CD8-positive, alpha-beta memory T cell (primary cell): Measurements from ENCODE around the gene LDLRAD4. TPM values are rescaled to one million over a fixed set of nuclear protein-coding genes. Genes with fewer than 3 reads are reported as not detected.
"Not testable (repeated sequence)": the region's sequence is repeated elsewhere in the genome, so short reads cannot be mapped to it uniquely, and the experiment has no call there.

Source experiments
- CTCF ChIA-PET: fragments of 350-600 bp; sonication (Branson Sonifier 250); formaldehyde crosslinking; loops from one replicate; lab custom pipeline; 2021; ENCODE audit warnings: antibody characterized with exemption; lab: Charles Lee
- POLR2A ChIA-PET: fragments of 350-600 bp; sonication (Branson Sonifier 250); formaldehyde crosslinking; loops from one replicate; lab custom pipeline; 2021; ENCODE audit warnings: antibody characterized with exemption; lab: Charles Lee
- DNase-seq, 5 donors: peaks; one replicate each; pipeline versions ENCODE4 v3.0.0 to v3.0.0-alpha.2; 2020 to 2022; ENCODE audit warnings: mixed read lengths in 1 of 5
- H3K27ac ChIP-seq: one replicate; pipeline ENCODE4 v1.7.0; 2013; ENCODE audit warnings: low read depth, mild to moderate bottlenecking, low read length, moderate library complexity
- H3K27me3 ChIP-seq: 2 replicates; pipeline ENCODE4 v1.7.0; 2013; ENCODE audit warnings: low read length, mild to moderate bottlenecking; ENCODE audit not compliant: insufficient read depth, poor library complexity, severe bottlenecking
- H3K36me3 ChIP-seq: 2 replicates; pipeline ENCODE4 v1.7.0; 2013; ENCODE audit warnings: mild to moderate bottlenecking, low read length, moderate library complexity; ENCODE audit not compliant: insufficient read depth
- H3K4me1 ChIP-seq: 2 replicates; pipeline ENCODE4 v1.7.0; 2013; ENCODE audit warnings: mild to moderate bottlenecking, low read length, moderate library complexity; ENCODE audit not compliant: insufficient read depth
- H3K4me3 ChIP-seq: 2 replicates; pipeline ENCODE4 v1.7.0; 2013; ENCODE audit warnings: mild to moderate bottlenecking, low read length
- H3K9me3 ChIP-seq: 2 replicates; pipeline ENCODE4 v1.7.0; 2013; ENCODE audit warnings: mild to moderate bottlenecking, low read length
- H3K27ac Mint-ChIP-seq, 8 donors: one replicate each; pipeline ENCODE4 v1.8.0; 2020 to 2021; ENCODE audit warnings: mixed read lengths in 8 of 8, mild to moderate bottlenecking in 6 of 8, inconsistent platforms in 3 of 8, moderate library complexity in 3 of 8
- H3K27me3 Mint-ChIP-seq, 2 donors: one replicate each; pipeline ENCODE4 v1.8.0; 2020 to 2021; ENCODE audit warnings: mixed read lengths in 2 of 2, mild to moderate bottlenecking in 1 of 2, moderate library complexity in 1 of 2
- H3K36me3 Mint-ChIP-seq, 3 donors: one replicate each; pipeline ENCODE4 v1.8.0; 2020 to 2021; ENCODE audit warnings: mixed read lengths in 3 of 3, inconsistent platforms in 1 of 3, mild to moderate bottlenecking in 1 of 3
- H3K4me1 Mint-ChIP-seq, 3 donors: one replicate each; pipeline ENCODE4 v1.8.0; 2020 to 2021; ENCODE audit warnings: mixed read lengths in 3 of 3, inconsistent platforms in 1 of 3, mild to moderate bottlenecking in 1 of 3
- H3K4me3 Mint-ChIP-seq, 7 donors: one replicate each; pipeline ENCODE4 v1.8.0; 2020 to 2021; ENCODE audit warnings: mixed read lengths in 7 of 7, mild to moderate bottlenecking in 6 of 7, moderate library complexity in 4 of 7, inconsistent platforms in 2 of 7
- H3K9me3 Mint-ChIP-seq, 5 donors: one replicate each; pipeline ENCODE4 v1.8.0; 2020 to 2022; ENCODE audit warnings: mixed read lengths in 5 of 5, mild to moderate bottlenecking in 3 of 5, moderate library complexity in 2 of 5, inconsistent platforms in 1 of 5
- polyA plus RNA-seq: library from polyadenylated mRNA; unstranded; fragments of 300-500 nt; fragmentation: Illumina TruSeq; gene quantifications from one replicate; pipeline ENCODE4 v1.2.3, GENCODE V29; 2021
- total RNA-seq, 2 experiments: library from RNA; stranded (reverse); gene quantifications; one replicate each; pipeline ENCODE4 v1.2.3, GENCODE V29; 2021

Gene LDLRAD4
- total and polyA plus RNA-seq, 3 experiments from 2014 or later, result 8.1 to 30.4 (median 27.3) TPM

DNA sequence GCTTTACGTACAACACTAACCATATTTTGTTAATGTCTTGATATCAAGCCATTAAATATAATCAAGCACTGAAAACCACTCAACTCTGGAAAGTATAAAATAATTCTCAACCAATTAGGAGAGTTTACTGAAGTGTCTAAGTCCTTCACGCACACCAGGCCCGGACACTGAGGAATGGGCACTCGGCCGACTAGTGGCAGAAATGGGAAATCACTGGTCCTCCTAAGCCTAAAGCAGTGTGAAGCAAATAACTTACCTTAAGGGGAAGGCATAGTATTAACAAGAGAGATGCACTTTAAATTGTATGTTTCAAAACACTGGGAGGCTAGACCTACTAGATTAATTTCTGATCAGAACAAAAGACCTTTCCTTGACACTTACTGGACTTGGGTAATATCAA lies 462.1 kb downstream of the LDLRAD4 start:
- H3K4me1 Mint-ChIP-seq, result peaks cover 3 to 28% (median 6%) of the 10 kb centered on the region in 3 donors
- H3K9me3 Mint-ChIP-seq, result no peaks in the 10 kb centered on the region
- Histone ChIP-seq H3K27ac (no peak overlapping the region), H3K9me3 (no peaks in the 10 kb centered on the region), H3K4me3 (no peak overlapping the region), H3K27me3 (no peaks in the 10 kb centered on the region), H3K4me1 (no peaks in the 10 kb centered on the region), H3K36me3 (peaks cover 3% of the 10 kb centered on the region)
- H3K4me3 Mint-ChIP-seq, result no peak overlapping the region
- no peak for DNase-seq
- peaks cover 2 to 25% (median 4%) of the 10 kb centered on the region in 3 donors for H3K36me3 Mint-ChIP-seq
- no peak overlapping the region for H3K27ac Mint-ChIP-seq
- ChIA-PET CTCF (no interaction called here), POLR2A (no interaction called here)
- no peaks in the 10 kb centered on the region for H3K27me3 Mint-ChIP-seq

DNA sequence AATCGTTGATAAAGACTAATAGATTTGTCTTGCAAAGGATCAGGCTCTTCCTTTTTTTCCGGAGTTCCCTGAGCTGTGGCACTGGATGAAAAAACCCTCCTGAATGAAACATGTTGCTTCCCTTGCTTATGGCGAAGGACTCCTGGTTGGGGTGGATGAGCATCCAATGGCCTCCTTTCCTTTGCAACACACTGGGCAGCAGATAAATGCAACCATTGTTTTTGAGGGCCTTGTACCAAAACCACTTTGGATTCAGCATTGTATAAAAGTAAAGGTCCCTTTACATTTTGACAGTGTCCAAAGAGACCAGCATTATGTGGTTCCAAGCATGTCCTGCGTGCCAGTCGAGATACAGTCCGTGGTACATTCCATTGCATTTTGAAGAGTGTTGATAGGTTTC lies 463.1 kb downstream of the LDLRAD4 start:
- Mint-ChIP-seq H3K4me1 (peaks cover 6 to 38% (median 13%) of the 10 kb centered on the region in 3 donors), H3K36me3 (peaks cover 2 to 25% (median 4%) of the 10 kb centered on the region in 3 donors), H3K27me3 (no peaks in the 10 kb centered on the region), H3K27ac (no peak overlapping the region), H3K4me3 (no peak overlapping the region), H3K9me3 (no peaks in the 10 kb centered on the region)
- no peak for DNase-seq
- H3K4me3 ChIP-seq, result no peak overlapping the region
- H3K4me1 ChIP-seq, result no peaks in the 10 kb centered on the region
- ChIA-PET CTCF (no interaction called here), POLR2A (no interaction called here)
- H3K36me3 ChIP-seq, result peaks cover 3% of the 10 kb centered on the region
- no peak overlapping the region for H3K27ac ChIP-seq
- no peaks in the 10 kb centered on the region for H3K27me3 ChIP-seq
- no peaks in the 10 kb centered on the region for H3K9me3 ChIP-seq

DNA sequence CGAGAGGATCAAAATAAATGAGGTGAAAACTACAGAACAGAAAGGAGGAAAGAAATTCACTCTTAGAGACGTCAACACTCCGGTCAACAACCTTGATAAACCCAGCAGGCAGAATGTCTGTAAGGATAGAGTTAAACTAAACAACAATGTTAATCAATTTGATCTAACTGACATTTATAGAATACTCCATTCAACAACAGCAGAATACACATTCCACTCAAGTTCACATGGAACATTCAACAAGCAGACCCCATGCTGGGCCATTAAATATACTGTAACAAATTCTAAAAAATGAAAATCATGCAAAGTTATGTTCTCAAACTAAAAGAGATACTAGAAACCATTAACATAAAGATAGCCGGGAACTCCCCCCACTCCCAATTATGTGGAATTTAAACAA lies 466.0 kb downstream of the LDLRAD4 start:
- H3K27ac ChIP-seq, result no peak overlapping the region
- no peak for DNase-seq
- H3K27me3 Mint-ChIP-seq, result no peaks in the 10 kb centered on the region
- no peaks in the 10 kb centered on the region for H3K4me1 ChIP-seq
- ChIA-PET POLR2A (no interaction called here), CTCF (no interaction called here)
- no peaks in the 10 kb centered on the region for H3K27me3 ChIP-seq
- peaks cover 4 to 31% (median 12%) of the 10 kb centered on the region in 3 donors for H3K36me3 Mint-ChIP-seq
- peaks cover 3% of the 10 kb centered on the region for H3K36me3 ChIP-seq
- H3K27ac Mint-ChIP-seq, result no peak overlapping the region
- H3K9me3 Mint-ChIP-seq, result no peaks in the 10 kb centered on the region
- H3K4me3 Mint-ChIP-seq, result no peak overlapping the region
- H3K4me1 Mint-ChIP-seq, result peaks cover 19 to 63% (median 25%) of the 10 kb centered on the region in 3 donors
- H3K9me3 ChIP-seq, result no peaks in the 10 kb centered on the region
- no peak overlapping the region for H3K4me3 ChIP-seq

DNA sequence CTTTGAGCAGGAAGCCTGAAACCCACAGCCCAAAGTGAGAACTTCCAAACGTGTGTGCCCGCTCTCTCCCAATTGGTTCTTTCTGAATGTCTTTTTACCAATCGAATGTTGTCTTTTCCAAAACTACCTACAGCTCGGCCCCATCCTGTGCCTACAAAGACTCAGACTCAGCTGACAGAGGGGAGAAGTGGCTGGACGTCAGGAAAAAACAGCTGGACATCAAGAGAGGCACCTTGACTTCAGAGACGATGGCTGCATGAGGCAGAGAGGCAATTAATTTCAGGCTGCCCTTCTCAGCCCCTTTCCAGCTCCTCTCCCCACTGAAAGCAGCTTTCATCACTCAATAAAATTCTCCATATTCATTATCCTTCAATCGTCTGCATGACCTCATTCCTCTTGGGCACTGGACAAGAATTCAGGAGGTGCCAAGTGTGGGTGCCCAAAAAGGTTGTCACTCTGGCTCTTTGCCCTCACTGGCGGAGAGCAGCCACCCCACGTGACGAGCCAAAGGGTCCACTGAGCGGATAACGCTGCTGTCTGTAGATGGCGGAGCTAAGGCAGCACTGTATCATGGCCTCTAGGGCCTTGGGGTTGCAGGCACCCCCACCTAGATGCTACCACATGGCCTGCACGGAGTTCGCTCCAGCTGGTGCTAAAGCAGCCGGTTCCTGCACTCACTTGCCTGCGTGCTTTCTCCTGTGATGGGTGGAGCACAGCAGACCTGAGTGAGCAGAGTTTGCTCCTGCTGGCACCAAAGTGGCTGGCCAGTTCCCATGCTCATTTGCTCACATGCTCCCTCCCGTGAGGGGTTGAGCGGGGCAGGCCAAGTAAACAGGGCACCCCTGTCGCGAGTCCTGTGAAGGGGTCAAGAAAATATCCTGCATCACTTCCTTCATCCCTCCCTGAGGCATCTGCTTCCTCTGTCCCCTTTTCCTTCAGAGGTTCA lies 469.9 kb downstream of the LDLRAD4 start:
- peak overlapping the region in 2 of 8 donors; percentile 78 to 94 for H3K27ac Mint-ChIP-seq
- Histone ChIP-seq H3K9me3 (no peaks in the 10 kb centered on the region), H3K4me1 (no peaks in the 10 kb centered on the region), H3K4me3 (no peak overlapping the region), H3K27me3 (no peaks in the 10 kb centered on the region), H3K36me3 (no peaks in the 10 kb centered on the region), H3K27ac (no peak overlapping the region)
- H3K4me3 Mint-ChIP-seq, result no peak overlapping the region
- DNase-seq, result no peak
- peaks cover 8 to 18% (median 10%) of the 10 kb centered on the region in 3 donors for H3K36me3 Mint-ChIP-seq
- H3K27me3 Mint-ChIP-seq, result no peaks in the 10 kb centered on the region
- ChIA-PET CTCF (interaction anchor here (0.6 kb wide), 1 partner anchor 67 kb away, joined by 3 read pairs; no protein-coding TSS in a partner anchor), POLR2A (no interaction called here)
- peaks cover 0 to 11% (median 5%) of the 10 kb centered on the region in 5 donors for H3K9me3 Mint-ChIP-seq
- H3K4me1 Mint-ChIP-seq, result peaks cover 30 to 76% (median 48%) of the 10 kb centered on the region in 3 donors

DNA sequence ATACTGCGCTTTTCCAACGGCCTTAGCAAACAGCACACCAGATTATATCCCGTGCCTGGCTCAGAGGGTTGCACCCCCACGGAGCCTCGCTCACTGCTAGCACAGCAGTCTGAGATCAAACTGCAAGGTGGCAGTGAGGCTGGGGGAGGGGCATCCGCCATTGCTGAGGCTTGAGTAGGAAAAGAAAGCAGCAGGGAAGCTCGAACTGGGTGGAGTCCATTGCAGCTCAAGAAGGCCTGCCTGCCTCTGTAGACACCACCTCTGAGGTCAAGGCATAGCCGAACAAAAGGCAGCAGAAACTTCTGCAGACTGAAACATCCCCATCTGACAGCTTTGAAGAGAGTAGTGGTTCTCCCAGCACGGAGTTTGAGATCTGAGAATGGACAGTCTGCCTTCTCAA lies 471.5 kb downstream of the LDLRAD4 start:
- POLR2A ChIA-PET, H3K4me3 ChIP-seq, H3K36me3 ChIP-seq, H3K4me1 ChIP-seq, H3K27ac Mint-ChIP-seq, H3K9me3 ChIP-seq, DNase-seq, H3K27ac ChIP-seq, H3K27me3 Mint-ChIP-seq, H3K4me3 Mint-ChIP-seq, CTCF ChIA-PET, H3K27me3 ChIP-seq: not testable (repeated sequence)
- Mint-ChIP-seq H3K4me1 (peaks cover 30 to 73% (median 48%) of the 10 kb centered on the region in 3 donors), H3K36me3 (peaks cover 8 to 27% (median 10%) of the 10 kb centered on the region in 3 donors), H3K9me3 (peaks cover 0 to 22% (median 5%) of the 10 kb centered on the region in 5 donors)

DNA sequence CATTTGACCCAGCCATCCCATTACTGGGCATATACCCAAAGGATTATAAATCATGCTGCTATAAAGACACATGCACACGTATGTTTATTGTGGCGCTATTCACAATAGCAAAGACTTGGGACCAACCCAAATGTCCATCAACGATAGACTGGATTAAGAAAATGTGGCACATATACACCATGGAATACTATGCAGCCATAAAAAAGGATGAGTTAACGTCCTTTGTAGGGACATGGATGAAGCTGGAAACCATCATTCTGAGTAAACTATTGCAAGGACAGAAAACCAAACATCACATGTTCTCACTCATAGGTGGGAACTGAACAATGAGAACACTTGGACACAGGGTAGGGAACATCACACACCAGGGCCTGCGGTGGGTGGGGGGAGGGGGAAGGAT lies 476.8 kb downstream of the LDLRAD4 start:
- H3K4me3 Mint-ChIP-seq, CTCF ChIA-PET, H3K4me3 ChIP-seq, POLR2A ChIA-PET, DNase-seq, H3K27ac Mint-ChIP-seq, H3K4me1 ChIP-seq, H3K27me3 ChIP-seq, H3K9me3 ChIP-seq, H3K27ac ChIP-seq, H3K36me3 ChIP-seq, H3K27me3 Mint-ChIP-seq: not testable (repeated sequence)
- Mint-ChIP-seq H3K4me1 (peaks cover 24 to 56% (median 48%) of the 10 kb centered on the region in 3 donors), H3K9me3 (peaks cover 0 to 35% (median 11%) of the 10 kb centered on the region in 5 donors), H3K36me3 (peaks cover 2 to 53% (median 4%) of the 10 kb centered on the region in 3 donors)

DNA sequence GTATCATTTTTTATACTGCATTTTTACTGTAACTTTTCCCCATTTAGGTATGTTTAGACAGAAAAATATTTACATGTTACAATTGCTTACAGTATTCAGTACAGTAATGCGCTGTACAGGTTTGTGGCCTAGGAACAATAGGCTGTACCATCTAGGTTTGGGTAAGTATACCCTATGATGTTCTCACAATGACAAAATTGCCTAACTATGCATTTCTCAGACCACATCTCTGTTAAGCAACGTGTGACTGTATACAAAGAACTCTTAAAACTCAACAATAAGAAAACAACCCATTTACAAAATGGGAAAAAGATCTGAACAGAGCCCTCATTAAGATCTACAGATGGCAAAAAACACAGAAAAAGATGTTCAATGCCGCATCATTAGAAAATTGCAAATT lies 478.4 kb downstream of the LDLRAD4 start:
- no peak overlapping the region for H3K4me3 Mint-ChIP-seq
- DNase-seq, result no peak
- no peak overlapping the region for H3K27ac Mint-ChIP-seq
- Histone ChIP-seq H3K9me3 (no peaks in the 10 kb centered on the region), H3K27ac (no peak overlapping the region), H3K4me1 (no peaks in the 10 kb centered on the region), H3K27me3 (no peaks in the 10 kb centered on the region), H3K36me3 (no peaks in the 10 kb centered on the region), H3K4me3 (no peak overlapping the region)
- no peaks in the 10 kb centered on the region for H3K27me3 Mint-ChIP-seq
- H3K4me1 Mint-ChIP-seq, result peaks cover 18 to 47% (median 39%) of the 10 kb centered on the region in 3 donors
- CTCF ChIA-PET, result no interaction called here
- peaks cover 0 to 38% (median 17%) of the 10 kb centered on the region in 5 donors for H3K9me3 Mint-ChIP-seq
- POLR2A ChIA-PET, result no interaction called here
- H3K36me3 Mint-ChIP-seq, result peaks cover 4 to 47% (median 4%) of the 10 kb centered on the region in 3 donors

DNA sequence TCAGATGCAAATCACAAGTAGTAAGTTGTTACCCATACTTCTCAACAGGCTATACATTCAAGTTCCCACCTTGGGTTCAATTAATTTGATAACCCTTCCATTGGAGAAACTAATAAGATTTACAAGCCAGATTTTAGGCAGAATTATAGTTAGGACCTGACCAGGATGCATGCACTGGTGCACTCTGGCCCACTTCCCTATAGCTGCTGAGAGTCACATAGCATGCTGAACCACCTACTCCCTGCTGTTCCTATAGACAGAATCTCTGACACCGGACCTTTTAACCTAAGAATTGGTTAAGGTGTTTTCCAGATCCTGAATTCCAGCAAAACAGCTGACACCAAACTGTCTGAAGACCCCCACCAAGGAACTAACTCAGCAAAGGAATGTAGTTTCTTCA lies 481.6 kb downstream of the LDLRAD4 start:
- H3K4me3 ChIP-seq, result no peak overlapping the region
- no peaks in the 10 kb centered on the region for H3K9me3 ChIP-seq
- no peak overlapping the region for H3K27ac Mint-ChIP-seq
- H3K4me3 Mint-ChIP-seq, result no peak overlapping the region
- no peak overlapping the region for H3K27ac ChIP-seq
- no peaks in the 10 kb centered on the region for H3K4me1 ChIP-seq
- H3K36me3 ChIP-seq, result no peaks in the 10 kb centered on the region
- no peak for DNase-seq
- H3K27me3 Mint-ChIP-seq, result no peaks in the 10 kb centered on the region
- no peaks in the 10 kb centered on the region for H3K27me3 ChIP-seq
- ChIA-PET CTCF (interaction anchor here (0.6 kb wide), 1 partner anchor 654 kb away, joined by 3 read pairs; no protein-coding TSS in a partner anchor), POLR2A (no interaction called here)
- peaks cover 17 to 30% (median 28%) of the 10 kb centered on the region in 3 donors for H3K4me1 Mint-ChIP-seq
- H3K36me3 Mint-ChIP-seq, result peaks cover 6 to 42% (median 13%) of the 10 kb centered on the region in 3 donors
- peaks cover 7 to 39% (median 24%) of the 10 kb centered on the region in 5 donors for H3K9me3 Mint-ChIP-seq
